HG03108 (cell line): Measurements from ENCODE around the gene TMCC1.
"Not testable (repeated sequence)": the region's sequence is repeated elsewhere in the genome, so short reads cannot be mapped to it uniquely, and the experiment has no call there.

Experiments
- ATAC-seq: cut with Tn5 transposase; IDR thresholded peaks from one replicate; pipeline ENCODE4 v1.9.1; 2021; ENCODE audit warnings: moderate library complexity; ENCODE audit not compliant: unreplicated experiment

Gene TMCC1

GRCh38 chr3:129892857-129893580 is 492 bp downstream of the TMCC1 start:
- peak; percentile 50 for ATAC-seq

DNA sequence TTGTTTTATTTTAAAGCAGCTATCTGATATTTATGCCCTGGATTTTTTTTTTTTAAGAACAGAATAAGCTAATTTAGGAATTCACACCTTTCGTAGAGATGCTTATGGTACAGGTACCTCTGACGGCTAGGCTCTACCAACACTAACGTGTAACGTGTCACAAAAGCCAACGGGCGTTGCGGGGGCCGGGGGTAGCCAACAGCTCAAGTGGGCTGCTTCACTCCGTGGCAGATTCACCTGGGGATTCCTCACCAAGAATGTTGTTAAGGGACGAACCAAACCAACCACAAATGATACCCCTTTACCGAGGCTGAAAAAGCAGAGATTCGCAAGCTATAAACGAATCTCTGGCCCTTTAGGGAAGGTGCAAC is 1.0 kb downstream of the TMCC1 start:
- no peak for ATAC-seq

GRCh38 chr3:129890891-129891290 is 2.6 kb downstream of the TMCC1 start:
- ATAC-seq: no peak

DNA sequence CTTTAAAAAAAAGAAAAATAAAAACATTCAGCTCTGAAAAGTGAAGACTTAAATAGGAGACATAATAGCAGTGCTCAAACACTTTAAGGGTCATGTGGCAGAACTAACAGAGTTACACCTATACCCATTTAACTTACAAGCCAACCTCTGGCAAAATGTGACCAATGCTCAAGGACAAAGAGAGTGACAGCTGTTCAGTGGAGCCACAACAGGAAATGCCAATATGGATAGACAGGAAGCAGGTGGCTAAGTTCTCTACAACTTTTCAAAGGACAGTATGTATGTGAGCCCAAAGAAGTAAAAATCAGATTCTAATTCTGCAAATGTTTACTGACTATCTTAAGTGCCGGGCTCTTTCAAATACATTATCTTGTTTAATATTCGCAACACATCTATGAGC is 3.4 kb downstream of the TMCC1 start:
- ATAC-seq: no peak

DNA sequence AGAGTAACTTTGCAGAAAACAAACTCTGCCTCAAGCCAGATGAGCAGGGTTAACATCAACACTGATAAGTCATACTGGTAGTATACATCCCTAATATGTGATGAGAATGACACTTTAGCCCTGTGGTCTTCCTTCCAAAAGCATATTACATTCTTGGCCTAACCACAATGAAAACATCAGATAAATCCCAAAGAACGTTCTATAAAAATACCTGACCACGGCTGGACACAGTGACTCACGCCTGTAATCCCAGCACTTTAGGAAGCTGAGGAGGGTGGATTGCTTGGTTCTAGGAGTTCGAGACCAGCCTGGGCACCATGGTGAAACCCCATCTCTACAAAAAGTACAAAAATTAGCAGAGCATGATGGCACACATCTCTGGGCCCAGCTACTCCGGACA is 4.7 kb downstream of the TMCC1 start:
- no peak for ATAC-seq

GRCh38 chr3:129881261-129881660 is 12.2 kb downstream of the TMCC1 start:
- ATAC-seq: no peak

DNA sequence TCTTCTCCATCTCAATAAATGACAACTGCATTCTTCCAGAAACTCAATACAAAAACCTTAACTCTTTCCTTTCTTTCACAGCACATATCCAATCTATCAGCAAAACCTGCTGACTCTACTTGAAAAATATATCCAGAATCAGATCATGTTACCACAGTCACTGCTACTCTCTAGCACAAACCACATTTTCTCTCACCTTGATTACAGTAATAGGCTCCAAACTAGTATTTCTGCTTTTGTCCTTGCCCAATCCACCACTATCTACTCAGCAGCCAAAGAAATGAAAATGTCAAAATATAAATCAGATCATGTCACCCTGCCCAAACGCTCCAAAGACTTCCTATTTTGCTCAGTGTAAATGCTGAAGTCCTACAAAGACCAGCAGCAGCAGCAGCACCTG is 15.2 kb downstream of the TMCC1 start:
- no peak for ATAC-seq

GRCh38 chr3:129874479-129874878 is 19.0 kb downstream of the TMCC1 start:
- not testable (repeated sequence) for ATAC-seq

GRCh38 chr3:129868912-129869311 is 24.6 kb downstream of the TMCC1 start:
- no peak for ATAC-seq

- no peak for ATAC-seq
Observed at GRCh38 chr3:129867506-129868124, 25.9 kb downstream of the TMCC1 start.

GRCh38 chr3:129865806-129866205 is 27.7 kb downstream of the TMCC1 start:
- ATAC-seq: no peak

- no peak for ATAC-seq
Observed at GRCh38 chr3:129864519-129864918, 29.0 kb downstream of the TMCC1 start.

DNA sequence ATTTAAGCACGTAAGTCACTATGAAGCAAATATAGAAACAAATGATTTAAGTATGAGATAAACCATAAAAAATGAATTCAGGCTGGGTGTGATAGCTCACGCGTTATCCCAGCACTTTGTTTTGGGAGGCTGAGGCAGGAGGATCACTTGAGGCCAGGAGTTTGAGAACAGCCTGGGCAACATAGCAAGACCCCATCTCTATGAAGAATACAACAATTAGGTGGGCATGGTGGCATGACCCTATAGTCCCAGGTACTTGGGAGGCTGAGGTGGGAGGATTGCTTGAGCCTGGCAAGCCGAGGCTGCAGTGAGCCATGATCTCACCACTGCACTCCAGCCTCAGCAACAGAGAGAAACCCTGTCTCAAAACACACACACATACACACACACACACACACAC is 34.2 kb downstream of the TMCC1 start:
- no peak for ATAC-seq

DNA sequence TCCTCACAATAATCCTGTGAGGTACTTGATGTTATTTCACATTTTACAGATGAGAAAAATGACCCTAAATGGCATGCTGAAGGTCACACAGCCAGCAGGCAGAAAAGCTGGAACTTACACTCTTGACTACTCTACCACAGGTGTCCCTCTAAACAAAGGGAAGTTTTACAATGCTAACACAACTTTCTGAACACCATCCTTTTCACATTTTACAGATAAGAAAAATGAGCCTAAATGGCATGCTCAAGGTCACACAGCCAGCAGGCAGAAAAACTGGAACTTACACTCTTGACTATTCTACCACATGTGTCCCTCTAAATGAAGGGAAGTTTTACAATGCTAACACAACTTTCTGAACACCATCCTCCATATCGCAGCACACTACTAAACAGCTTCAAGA is 35.6 kb downstream of the TMCC1 start:
- ATAC-seq: no peak

DNA sequence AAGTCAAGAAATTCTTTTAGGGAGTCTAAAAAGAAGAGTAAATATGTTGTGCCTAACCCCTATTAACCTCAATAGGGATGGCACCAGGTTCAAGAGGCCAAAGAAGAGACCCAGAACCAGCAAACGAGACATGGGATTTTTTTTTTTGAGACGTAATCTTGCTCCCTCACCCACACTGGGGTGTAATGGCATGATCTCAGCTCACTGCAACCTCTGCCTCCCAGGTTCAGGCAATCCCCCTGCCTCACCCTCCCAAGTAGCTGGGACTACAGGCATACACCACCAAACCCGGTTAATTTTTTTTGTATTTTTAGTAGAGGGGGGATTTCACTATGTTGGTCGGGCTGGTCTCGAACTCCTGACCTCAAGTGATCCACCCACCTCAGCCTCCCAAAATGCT is 36.7 kb downstream of the TMCC1 start:
- not testable (repeated sequence) for ATAC-seq

DNA sequence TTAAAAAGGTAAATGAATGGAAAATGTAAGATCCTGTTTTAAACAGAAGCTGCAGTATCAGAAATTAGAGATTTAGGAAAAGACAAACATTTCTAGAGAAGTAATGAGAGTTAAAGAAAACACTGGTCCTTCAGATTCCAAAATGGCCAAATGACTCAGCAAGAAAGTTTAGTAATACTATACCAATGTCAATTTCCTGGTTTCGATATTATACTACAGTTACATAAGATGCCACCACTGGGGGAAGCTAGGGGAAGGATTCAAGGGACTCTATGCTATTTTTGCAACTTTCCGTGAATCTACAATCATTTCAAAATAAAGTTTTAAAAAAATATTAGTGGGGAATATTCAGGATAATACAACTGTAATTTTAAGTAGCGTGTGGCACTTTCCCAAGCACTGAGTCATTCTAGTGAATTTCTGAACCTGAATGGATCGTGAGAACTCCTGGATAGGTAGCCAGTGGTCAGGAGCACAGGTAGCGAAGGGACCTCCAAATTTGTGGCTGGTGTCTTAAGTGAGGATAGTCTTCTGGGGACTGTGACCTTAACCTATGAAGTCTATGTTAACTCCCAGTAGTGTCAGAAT is 37.6 kb downstream of the TMCC1 start:
- ATAC-seq: no peak

DNA sequence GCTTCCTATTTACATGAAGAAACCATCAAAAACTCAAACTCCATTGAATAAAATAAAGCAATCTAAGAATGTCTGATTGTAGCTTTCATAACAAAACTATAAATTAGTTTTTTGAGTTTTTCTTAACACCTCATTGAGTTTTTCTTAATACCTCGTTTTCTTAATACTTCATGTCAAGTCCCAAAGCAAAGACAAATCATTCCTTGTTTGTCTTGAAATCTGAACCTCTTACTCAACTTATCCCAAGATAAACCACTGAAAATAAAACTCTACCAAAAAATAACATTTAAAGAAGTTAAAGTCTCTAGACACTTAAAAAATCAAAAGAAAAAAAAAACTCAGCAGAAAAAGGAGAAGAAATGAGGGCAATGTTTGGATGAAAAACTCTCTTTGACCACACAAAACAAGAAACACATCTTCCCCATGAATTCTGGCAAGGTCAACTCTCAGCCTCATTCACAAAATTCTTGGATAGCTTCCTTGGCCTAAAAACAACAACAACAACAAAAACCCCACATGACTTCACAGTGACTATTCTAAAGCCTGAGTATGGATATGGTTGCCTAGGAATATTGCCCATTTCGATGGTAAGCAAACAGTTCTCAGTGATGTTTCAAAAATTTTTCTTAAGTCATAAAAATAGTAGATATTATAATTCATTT is 38.2 kb downstream of the TMCC1 start:
- ATAC-seq: no peak

DNA sequence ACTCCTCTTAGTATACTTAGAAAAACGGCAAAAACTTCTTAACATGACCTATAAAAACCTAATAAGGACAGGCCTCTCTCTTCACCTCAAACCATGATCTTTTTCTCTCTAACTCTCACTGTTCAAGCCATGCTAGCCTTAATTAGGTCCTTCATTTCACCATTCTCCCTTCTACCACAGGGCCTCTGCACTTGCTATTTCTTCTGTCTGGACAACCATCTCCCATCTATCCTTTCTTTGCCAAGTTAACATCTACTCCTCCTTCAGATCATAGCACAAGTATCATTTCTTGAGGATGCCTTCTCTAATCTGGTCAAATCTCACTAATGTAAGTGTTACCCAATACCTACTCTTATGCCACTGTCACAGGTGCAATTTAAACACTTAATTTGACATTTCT is 39.1 kb downstream of the TMCC1 start:
- ATAC-seq: no peak

DNA sequence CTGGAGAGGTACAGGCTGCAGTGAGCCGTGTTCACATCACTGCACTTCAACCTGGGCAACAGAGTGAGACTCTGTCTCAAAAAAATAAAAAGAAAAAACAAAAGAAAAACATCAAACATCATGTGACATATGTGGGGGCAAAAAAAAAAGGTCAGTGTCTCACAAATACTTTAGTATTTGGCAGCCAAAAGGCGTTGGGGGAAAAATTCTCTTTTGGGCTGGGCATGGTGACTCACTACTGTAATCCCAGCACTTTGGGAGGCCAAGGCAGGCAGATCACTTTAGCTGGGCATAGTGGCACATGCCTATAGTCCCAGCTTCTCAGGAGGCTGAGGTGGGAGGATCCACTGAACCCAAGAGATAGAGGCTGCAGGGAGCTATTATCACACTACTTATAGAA is 47.6 kb downstream of the TMCC1 start:
- ATAC-seq: no peak

- no peak for ATAC-seq
Observed at GRCh38 chr3:129840707-129841360, 52.7 kb downstream of the TMCC1 start.

GRCh38 chr3:129838086-129838485 is 55.4 kb downstream of the TMCC1 start:
- ATAC-seq: no peak
